ENCODE results near the gene FTO. TPM values are rescaled to one million over a fixed set of nuclear protein-coding genes. Genes with fewer than 3 reads are reported as not detected.

Gene FTO
- polyA plus RNA-seq, 3 donors = 16.8 to 51.0 (median 37.7) TPM

DNA sequence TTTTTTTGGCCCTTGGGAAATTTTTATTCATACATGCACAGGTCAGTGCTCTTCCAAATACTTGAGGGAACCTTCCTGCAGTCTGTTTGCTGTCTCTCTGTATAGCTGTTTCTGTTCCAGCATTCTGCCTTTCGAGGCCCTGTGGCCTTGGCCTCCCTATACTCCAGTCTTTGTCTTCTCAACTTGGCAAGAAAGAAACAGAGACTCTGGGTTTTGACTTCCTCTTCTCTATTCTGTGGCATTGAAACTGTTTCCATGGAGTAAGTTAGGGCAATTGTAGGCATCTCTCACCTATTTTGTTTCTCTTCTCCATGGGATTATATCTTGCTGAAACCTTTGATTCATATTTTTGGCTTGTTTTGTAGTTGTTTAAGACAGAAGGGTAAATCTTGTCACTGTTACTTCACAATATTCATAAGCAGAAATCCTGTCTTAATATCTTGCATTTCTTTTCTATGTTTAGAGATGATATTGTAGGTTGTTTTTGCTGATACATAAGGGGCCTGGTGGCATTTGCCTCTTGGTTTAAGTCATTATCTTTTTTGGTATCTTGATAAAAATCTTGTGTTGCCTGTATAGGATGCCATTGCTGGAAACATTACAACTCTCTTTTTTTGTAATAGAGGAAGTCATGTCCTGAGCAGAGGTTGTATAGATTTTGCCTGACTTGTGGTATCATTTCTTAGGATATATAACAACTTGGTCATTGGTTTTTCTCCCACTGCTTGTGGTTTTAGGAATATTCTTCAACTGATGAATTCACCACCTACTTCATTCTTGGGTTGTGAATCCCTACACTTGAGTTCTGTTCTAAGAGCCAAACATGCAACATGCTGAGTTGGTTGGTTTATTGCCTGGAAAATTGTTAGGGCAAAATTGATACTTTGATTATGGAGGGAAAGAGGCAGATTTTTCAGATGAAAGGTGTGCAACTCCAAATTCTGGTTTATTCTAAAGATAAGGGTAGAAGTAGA is 168.6 kb downstream of the FTO start:
- Mint-ChIP-seq H3K4me3 (no peak overlapping the region), H3K9me3 (peaks cover 5 to 22% (median 10%) of the 10 kb centered on the region in 7 donors), H3K27ac (peak overlapping the region in 5 of 7 donors; percentile 28 to 74 (median 41)), H3K36me3 (peaks cover 36 to 37% of the 10 kb centered on the region in 2 donors), H3K27me3 (ENCODE audit: low read depth in 3 of 3) (no peaks in the 10 kb centered on the region), H3K4me1 (peaks cover 18% of the 10 kb centered on the region)
- no peak overlapping the region for H3K9ac ChIP-seq (ENCODE audit: insufficient read depth, low read length, poor library complexity, severe bottlenecking)
- H3K36me3 ChIP-seq (replicated peaks in 1 of 2; ENCODE audit: control insufficient read depth in 1 of 2, insufficient read depth in 2 of 2, low read length in 2 of 2) = no peaks in the 10 kb centered on the region
- WGBS (ENCODE audit: insufficient coverage) = no CpG with 5 or more reads among the region's 1 CpG
- H3K79me2 ChIP-seq (ENCODE audit: insufficient read depth, low read length) = no peaks in the 10 kb centered on the region
- intact Hi-C loops (cut with micrococcal nuclease) = no loop called here
- H3K4me3 ChIP-seq (replicated peaks in 1 of 3; ENCODE audit: low read depth in 2 of 3, low read length in 3 of 3) = no peak overlapping the region
- H2AFZ ChIP-seq (ENCODE audit: insufficient read depth, low read depth, low read length, poor library complexity, severe bottlenecking) = no peak overlapping the region
- peaks cover 0 to 6% of the 10 kb centered on the region in 2 donors for H3K9me3 ChIP-seq (replicated peaks in 1 of 2; ENCODE audit: control insufficient read depth in 1 of 2, insufficient read depth in 1 of 2, low read length in 2 of 2)
- no peaks in the 10 kb centered on the region for H3K27me3 ChIP-seq (ENCODE audit: control insufficient read depth in 2 of 2, insufficient read depth in 2 of 2, low read length in 2 of 2)
- H4K20me1 ChIP-seq (ENCODE audit: insufficient read depth, low read length) = no peaks in the 10 kb centered on the region
- peaks cover 7 to 12% of the 10 kb centered on the region in 2 donors for H3K4me1 ChIP-seq (ENCODE audit: control insufficient read depth in 1 of 2, insufficient read depth in 2 of 2, low read length in 2 of 2)
- H3K4me2 ChIP-seq (replicated peaks; ENCODE audit: extremely low read depth, low read length, poor library complexity, severe bottlenecking) = no peak overlapping the region
- H3K27ac ChIP-seq (ENCODE audit: low read depth in 1 of 2, low read length in 2 of 2) = peak overlapping the region in 1 of 2 donors; percentile 17
- DNase-seq = no peak
- TF ChIP-seq, protein P1, sequence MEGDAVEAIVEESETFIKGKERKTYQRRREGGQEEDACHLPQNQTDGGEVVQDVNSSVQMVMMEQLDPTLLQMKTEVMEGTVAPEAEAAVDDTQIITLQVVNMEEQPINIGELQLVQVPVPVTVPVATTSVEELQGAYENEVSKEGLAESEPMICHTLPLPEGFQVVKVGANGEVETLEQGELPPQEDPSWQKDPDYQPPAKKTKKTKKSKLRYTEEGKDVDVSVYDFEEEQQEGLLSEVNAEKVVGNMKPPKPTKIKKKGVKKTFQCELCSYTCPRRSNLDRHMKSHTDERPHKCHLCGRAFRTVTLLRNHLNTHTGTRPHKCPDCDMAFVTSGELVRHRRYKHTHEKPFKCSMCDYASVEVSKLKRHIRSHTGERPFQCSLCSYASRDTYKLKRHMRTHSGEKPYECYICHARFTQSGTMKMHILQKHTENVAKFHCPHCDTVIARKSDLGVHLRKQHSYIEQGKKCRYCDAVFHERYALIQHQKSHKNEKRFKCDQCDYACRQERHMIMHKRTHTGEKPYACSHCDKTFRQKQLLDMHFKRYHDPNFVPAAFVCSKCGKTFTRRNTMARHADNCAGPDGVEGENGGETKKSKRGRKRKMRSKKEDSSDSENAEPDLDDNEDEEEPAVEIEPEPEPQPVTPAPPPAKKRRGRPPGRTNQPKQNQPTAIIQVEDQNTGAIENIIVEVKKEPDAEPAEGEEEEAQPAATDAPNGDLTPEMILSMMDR (IDR thresholded peaks at IDR 0.05) = no peak

DNA sequence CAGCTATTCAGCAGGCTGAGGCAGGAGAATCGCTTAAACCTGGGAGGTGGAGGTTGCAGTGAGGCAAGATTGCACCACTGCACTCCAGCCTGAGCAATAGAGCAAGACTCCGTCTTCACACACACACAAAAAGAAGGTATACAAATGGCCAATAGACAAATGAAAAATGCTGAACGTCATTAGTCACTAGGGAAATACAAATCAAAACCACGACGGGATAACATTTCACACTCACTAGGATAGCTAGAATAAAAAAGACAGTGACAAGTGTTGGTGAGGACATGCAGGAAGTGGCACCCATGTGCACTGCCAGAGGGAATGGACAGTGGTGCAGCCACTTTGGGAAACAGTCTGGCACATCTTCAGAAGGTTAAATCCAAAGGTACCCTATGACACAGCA is 172.9 kb downstream of the FTO start:
- intact Hi-C loops (cut with micrococcal nuclease) = no loop called here
- Mint-ChIP-seq H3K27me3 (ENCODE audit: low read depth in 3 of 3) (no peaks in the 10 kb centered on the region), H3K9me3 (no peaks in the 10 kb centered on the region), H3K27ac (peak overlapping the region in 1 of 7 donors; percentile 1), H3K4me1 (peaks cover 18% of the 10 kb centered on the region), H3K4me3 (no peak overlapping the region), H3K36me3 (peaks cover 24 to 30% of the 10 kb centered on the region in 2 donors)
- WGBS (ENCODE audit: insufficient coverage) = 80% methylated on average over 1 of the region's 5 CpGs
- Histone ChIP-seq H3K4me1 (ENCODE audit: control insufficient read depth in 1 of 2, insufficient read depth in 2 of 2, low read length in 2 of 2) (peaks cover 6 to 11% of the 10 kb centered on the region in 2 donors), H3K27me3 (ENCODE audit: control insufficient read depth in 2 of 2, insufficient read depth in 2 of 2, low read length in 2 of 2) (no peaks in the 10 kb centered on the region), H4K20me1 (ENCODE audit: insufficient read depth, low read length) (no peaks in the 10 kb centered on the region), H3K27ac (ENCODE audit: low read depth in 1 of 2, low read length in 2 of 2) (no peak overlapping the region), H3K9me3 (replicated peaks in 1 of 2; ENCODE audit: control insufficient read depth in 1 of 2, insufficient read depth in 1 of 2, low read length in 2 of 2) (no peaks in the 10 kb centered on the region), H3K9ac (ENCODE audit: insufficient read depth, low read length, poor library complexity, severe bottlenecking) (no peak overlapping the region), H3K4me3 (replicated peaks in 1 of 3; ENCODE audit: low read depth in 2 of 3, low read length in 3 of 3) (no peak overlapping the region), H2AFZ (ENCODE audit: insufficient read depth, low read depth, low read length, poor library complexity, severe bottlenecking) (no peak overlapping the region), H3K79me2 (ENCODE audit: insufficient read depth, low read length) (no peaks in the 10 kb centered on the region), H3K36me3 (replicated peaks in 1 of 2; ENCODE audit: control insufficient read depth in 1 of 2, insufficient read depth in 2 of 2, low read length in 2 of 2) (peaks cover 2 to 12% of the 10 kb centered on the region in 2 donors), H3K4me2 (replicated peaks; ENCODE audit: extremely low read depth, low read length, poor library complexity, severe bottlenecking) (no peak overlapping the region)
- TF ChIP-seq, protein P1 (IDR thresholded peaks at IDR 0.05) = no peak
- no peak for DNase-seq

Data from CD14-positive monocyte (primary cell).